Fibroblast of villous mesenchyme (primary cell): Measurements from ENCODE around the gene ANKS6. TPM values are rescaled to one million over a fixed set of nuclear protein-coding genes. Genes with fewer than 3 reads are reported as not detected.
A peak's percentile ranks its signal among the peaks of the same experiment; 100 is the strongest.

Source experiments
- DNase-seq: peaks from one replicate; pipeline ENCODE4 v3.0.0-alpha.2; 2010; ENCODE audit warnings: low read depth
- H3K4me3 ChIP-seq: 2 replicates; pipeline ENCODE4 v1.5.1; 2011; ENCODE audit warnings: low read depth, mild to moderate bottlenecking, low read length
- total RNA-seq: library from RNA; depleted of rRNA; stranded (reverse); fragments of >200 nt; gene quantifications from 2 replicates; pipeline ENCODE4 v1.2.3, GENCODE V29; 2012
- TF ChIP-seq, protein P1 (sequence below): IDR thresholded peaks from 2 replicates; pipeline ENCODE4 v1.5.1; 2012; ENCODE audit warnings: low read depth, mild to moderate bottlenecking, low read length; ENCODE audit not compliant: insufficient read depth

The ANKS6 gene
- total RNA-seq, 1 donor = 6.9 TPM

DNA sequence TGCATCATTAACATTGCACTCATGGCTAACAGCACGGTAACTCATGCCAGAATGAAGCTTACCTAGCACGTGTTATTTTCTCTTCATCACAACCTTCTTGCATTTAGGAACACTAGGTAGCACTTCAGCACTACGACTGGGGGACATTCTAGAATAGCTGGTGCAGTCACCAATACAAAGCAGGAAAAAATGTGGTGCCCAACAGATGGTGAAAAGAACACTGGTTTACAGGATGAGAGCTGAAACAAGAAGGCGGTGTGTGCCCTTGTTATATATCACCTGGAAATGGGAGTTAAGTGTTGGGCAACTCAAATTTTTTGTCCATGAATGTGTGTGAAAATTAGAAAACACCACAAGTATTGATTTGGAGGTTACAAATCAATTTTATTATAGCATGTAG, 41.2 kb upstream of the ANKS6 start:
- H3K4me3 ChIP-seq = no peak overlapping the region
- no peak for DNase-seq
- TF ChIP-seq, protein P1, sequence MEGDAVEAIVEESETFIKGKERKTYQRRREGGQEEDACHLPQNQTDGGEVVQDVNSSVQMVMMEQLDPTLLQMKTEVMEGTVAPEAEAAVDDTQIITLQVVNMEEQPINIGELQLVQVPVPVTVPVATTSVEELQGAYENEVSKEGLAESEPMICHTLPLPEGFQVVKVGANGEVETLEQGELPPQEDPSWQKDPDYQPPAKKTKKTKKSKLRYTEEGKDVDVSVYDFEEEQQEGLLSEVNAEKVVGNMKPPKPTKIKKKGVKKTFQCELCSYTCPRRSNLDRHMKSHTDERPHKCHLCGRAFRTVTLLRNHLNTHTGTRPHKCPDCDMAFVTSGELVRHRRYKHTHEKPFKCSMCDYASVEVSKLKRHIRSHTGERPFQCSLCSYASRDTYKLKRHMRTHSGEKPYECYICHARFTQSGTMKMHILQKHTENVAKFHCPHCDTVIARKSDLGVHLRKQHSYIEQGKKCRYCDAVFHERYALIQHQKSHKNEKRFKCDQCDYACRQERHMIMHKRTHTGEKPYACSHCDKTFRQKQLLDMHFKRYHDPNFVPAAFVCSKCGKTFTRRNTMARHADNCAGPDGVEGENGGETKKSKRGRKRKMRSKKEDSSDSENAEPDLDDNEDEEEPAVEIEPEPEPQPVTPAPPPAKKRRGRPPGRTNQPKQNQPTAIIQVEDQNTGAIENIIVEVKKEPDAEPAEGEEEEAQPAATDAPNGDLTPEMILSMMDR = no peak

DNA sequence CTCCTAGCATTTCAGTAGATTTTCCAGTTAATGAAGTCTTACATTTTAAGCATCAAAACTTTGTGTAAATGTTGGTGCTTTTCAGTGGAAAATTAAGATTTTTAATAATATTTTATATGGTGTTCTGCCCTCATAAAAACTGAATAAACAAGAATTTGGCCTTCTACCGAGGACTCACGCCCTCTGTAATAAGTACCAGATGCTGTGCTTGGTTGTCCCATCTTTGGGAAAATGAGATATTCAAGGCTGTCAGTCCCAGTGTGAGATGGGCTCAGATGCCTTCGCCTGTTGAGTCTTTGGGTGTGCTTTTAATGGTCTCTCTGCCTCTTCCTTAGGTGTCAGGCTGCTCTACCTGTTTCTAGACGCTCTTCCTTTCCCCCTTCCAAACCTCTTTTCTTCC, 39.9 kb upstream of the ANKS6 start:
- no peak for DNase-seq
- TF ChIP-seq, protein P1 = no peak
- H3K4me3 ChIP-seq = no peak overlapping the region

DNA sequence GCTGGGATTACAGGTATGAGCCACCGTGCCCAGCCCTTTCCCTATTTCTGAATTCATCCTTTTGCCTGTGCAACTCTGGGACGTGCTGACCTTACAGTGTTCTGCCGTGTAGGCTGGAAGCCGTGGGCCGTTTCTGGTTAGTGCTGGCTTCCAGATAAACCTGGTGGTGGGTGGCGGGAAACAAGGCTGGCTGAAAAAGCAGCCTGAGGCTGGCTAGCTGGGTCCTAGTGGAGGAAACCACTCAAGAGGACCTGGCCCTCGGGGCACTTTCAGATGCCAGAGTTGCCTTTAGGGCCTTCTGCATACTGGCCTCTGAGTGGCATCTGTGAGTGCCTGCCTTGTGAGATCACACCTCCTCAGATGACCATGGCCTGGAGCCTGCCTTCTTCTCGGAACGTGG, 38.0 kb upstream of the ANKS6 start:
- TF ChIP-seq, protein P1 = no peak
- DNase-seq = no peak
- no peak overlapping the region for H3K4me3 ChIP-seq

DNA sequence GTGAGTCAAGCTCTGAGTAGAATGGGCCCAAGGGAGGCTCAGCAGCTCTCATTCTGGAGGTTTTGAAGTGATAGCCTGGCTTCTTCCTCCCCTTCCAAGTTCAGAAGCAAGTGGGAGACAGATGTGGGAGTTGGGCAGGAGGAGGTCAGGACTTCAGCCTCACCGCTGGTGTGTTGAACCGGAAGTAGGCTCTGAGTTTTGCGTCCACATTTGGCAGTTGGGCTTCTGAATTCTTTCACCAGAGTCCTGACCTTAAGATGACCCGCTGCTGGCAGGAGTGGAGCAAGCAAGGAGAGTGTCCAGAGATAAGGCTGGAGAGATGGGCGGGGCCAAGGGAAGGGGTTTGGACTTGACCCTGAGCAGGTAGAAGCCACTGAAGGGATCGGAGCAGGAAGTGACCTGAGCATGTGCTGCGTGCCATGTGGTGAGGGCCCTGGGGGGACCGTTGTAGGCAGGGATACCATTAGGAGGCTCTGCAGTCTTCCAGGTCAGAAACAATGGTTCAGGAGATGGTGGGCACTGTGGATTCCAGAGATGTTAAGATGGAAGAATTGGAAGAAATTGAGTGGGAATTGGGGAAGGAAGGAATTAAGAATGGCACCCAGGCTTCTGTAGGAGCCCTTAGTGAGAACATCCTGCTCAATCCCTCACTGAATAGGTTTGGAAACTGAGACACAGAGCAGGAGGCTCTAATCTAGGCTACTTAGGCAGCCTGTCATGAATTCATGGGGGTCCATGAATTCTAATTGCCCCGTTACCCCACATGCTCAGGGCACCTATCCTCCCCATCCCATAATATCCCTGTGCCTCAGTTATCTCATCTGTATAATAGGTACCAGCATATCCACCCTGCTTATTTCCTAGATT, 37.0 kb upstream of the ANKS6 start:
- peak; percentile 45 for DNase-seq
- TF ChIP-seq, protein P1 = no peak
- no peak overlapping the region for H3K4me3 ChIP-seq

DNA sequence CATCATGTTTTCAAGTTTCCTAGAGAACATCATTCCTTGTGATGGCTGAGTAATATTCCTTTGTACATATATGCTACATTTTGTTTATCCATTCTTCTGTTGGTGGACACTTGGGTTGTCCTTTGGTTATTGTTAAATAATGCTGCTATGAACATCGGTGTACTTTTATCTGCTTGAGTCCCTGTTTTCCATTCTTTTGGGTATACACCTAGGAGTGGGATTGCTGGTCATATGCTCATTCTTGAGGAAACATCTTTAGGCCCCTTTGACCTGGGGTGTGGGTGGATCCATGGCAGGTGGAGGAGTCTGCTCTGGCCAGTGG, 36.4 kb upstream of the ANKS6 start:
- no peak for DNase-seq
- TF ChIP-seq, protein P1 = no peak
- H3K4me3 ChIP-seq = no peak overlapping the region

DNA sequence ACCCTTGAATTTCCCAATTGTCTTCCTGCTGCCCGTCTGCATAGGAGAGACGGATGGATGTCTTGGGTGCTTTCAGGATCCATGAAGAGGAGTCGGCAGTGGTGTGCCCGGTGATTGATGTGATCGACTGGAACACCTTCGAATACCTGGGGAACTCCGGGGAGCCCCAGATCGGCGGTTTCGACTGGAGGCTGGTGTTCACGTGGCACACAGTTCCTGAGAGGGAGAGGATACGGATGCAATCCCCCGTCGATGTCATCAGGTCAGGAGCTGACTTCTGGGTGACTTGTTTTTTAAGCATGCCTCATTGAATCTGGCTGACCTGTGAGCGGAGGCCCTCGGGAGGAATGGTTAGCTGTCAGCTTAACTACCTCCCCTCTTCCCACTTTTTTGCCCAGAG, 35.3 kb upstream of the ANKS6 start:
- TF ChIP-seq, protein P1 = no peak
- DNase-seq = no peak

DNA sequence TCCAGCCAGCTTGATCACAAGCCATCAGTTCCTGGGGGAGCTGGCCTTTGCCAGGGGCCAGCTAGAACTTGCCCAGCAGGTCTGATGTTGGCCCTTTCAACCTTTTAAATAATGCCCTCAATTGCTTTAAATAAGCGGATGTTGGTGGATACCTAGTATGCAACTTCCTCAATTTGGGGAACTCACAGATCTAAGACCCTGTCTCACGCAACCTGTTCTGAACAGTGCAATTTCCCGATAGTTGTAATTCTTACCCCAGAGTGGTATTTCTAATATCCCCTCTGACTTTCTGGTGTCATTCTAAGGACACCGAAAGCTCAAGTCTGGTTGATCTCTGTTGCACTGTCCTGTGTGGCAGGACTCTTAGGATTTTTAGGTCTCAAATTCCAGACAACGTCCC, 34.2 kb upstream of the ANKS6 start:
- TF ChIP-seq, protein P1 = no peak
- no peak for DNase-seq
- no peak overlapping the region for H3K4me3 ChIP-seq

More for the DNA sequence above, 35.3 kb upstream of the ANKS6 start:
- no peak overlapping the region for H3K4me3 ChIP-seq
